Fibroblast of villous mesenchyme (primary cell): ENCODE data around the gene PLXDC2. TPM values are rescaled to one million over a fixed set of nuclear protein-coding genes. Genes with fewer than 3 reads are reported as not detected.

Experiments
- DNase-seq: peaks from one replicate; pipeline ENCODE4 v3.0.0-alpha.2; 2010; ENCODE audit warnings: low read depth
- H3K4me3 ChIP-seq: 2 replicates; pipeline ENCODE4 v1.5.1; 2011; ENCODE audit warnings: low read depth, mild to moderate bottlenecking, low read length
- total RNA-seq: library from RNA; depleted of rRNA; stranded (reverse); fragments of >200 nt; gene quantifications from 2 replicates; pipeline ENCODE4 v1.2.3, GENCODE V29; 2012
- TF ChIP-seq, protein P1 (sequence below): IDR thresholded peaks from 2 replicates; pipeline ENCODE4 v1.5.1; 2012; ENCODE audit warnings: low read depth, mild to moderate bottlenecking, low read length; ENCODE audit not compliant: insufficient read depth

Gene PLXDC2
- total RNA-seq, 1 donor = 19.0 TPM

- TF ChIP-seq, protein P1, sequence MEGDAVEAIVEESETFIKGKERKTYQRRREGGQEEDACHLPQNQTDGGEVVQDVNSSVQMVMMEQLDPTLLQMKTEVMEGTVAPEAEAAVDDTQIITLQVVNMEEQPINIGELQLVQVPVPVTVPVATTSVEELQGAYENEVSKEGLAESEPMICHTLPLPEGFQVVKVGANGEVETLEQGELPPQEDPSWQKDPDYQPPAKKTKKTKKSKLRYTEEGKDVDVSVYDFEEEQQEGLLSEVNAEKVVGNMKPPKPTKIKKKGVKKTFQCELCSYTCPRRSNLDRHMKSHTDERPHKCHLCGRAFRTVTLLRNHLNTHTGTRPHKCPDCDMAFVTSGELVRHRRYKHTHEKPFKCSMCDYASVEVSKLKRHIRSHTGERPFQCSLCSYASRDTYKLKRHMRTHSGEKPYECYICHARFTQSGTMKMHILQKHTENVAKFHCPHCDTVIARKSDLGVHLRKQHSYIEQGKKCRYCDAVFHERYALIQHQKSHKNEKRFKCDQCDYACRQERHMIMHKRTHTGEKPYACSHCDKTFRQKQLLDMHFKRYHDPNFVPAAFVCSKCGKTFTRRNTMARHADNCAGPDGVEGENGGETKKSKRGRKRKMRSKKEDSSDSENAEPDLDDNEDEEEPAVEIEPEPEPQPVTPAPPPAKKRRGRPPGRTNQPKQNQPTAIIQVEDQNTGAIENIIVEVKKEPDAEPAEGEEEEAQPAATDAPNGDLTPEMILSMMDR = no peak
- no peak for DNase-seq
- no peak overlapping the region for H3K4me3 ChIP-seq
These were observed 19.7 kb downstream of the PLXDC2 start for GRCh38 chr10:19835952-19836351.

- DNase-seq = no peak
- no peak overlapping the region for H3K4me3 ChIP-seq
- TF ChIP-seq, protein P1 = no peak
These were observed 22.9 kb downstream of the PLXDC2 start for GRCh38 chr10:19839090-19839489.

DNA sequence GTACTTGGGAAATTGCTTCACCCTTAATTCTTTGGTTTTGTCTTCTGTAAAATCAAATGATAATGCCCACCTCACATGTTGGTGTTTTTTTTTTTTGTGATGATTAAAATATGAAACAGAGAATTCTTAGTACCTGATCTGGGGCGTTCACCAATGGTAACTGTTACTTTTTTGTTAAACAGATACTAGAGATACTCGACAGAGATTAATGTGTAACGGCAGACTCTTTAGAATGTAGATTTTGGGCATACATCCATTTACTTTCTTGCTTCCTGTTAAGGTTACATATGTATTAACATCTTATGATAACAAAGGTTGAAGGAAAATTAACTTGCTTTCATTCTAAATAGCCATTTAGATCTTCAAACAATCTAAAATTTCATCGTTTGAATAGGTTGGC lies 23.3 kb downstream of the PLXDC2 start:
- DNase-seq = no peak
- TF ChIP-seq, protein P1 = no peak
- no peak overlapping the region for H3K4me3 ChIP-seq

DNA sequence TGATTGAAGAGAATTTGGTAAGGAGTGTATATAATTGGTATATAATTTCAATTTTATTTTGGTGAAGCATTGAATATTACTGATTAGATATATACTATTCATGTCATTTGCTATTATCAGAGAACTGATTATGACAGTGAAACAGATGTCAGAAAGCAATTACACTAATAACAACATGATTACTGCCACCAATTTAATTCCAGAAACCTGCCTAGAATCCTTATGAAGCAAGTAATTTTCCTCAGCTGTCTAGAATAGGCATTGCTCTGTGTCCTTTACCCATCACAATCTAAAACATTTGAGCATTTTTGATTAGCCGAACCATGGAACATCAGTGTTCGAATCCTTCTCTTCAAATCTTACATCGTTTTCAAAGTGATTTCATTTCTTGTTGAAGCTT lies 24.5 kb downstream of the PLXDC2 start:
- no peak for DNase-seq
- TF ChIP-seq, protein P1 = no peak
- no peak overlapping the region for H3K4me3 ChIP-seq

GRCh38 chr10:19843487-19843886 lies 27.3 kb downstream of the PLXDC2 start:
- DNase-seq = no peak
- TF ChIP-seq, protein P1 = no peak
- no peak overlapping the region for H3K4me3 ChIP-seq

GRCh38 chr10:19845503-19846368 lies 29.5 kb downstream of the PLXDC2 start:
- DNase-seq = no peak
- H3K4me3 ChIP-seq = no peak overlapping the region
- TF ChIP-seq, protein P1 = no peak
